ENCODE results near the gene MYO9B.

DNA sequence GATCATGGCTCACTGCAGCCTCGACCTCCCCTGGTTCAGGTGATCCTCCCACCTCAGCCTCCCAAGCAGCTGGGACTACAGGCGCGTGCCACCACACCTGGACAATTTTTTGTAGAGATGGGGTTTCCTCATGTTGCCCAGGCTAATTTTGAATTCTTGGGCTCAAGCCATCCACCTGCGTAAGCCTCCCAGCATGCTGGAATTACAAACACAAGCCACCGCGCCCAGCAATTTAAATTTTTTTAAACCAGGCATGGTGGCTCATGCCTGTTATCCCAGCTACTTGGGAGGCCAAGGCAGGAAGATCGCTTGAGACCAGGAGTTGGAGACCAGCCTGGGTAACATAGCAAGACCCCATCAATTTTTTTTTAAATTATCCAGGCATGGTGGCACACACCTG, 79.7 kb downstream of the MYO9B start:
- TF ChIP-seq POLR2A (IDR thresholded peaks at IDR 0.05; ENCODE audit: borderline replicate concordance, extremely low read depth, insufficient read depth, insufficient read length) (no peak), ZNF274 (IDR thresholded peaks at IDR 0.05; ENCODE audit: low read depth, low read length) (no peak), EZH2 (IDR thresholded peaks at IDR 0.05) (no peak), POLR2AphosphoS5 (IDR thresholded peaks at IDR 0.05; ENCODE audit: low read depth, low read length) (no peak), RAD21 (IDR thresholded peaks at IDR 0.05; ENCODE audit: low read depth) (no peak), JUND (IDR thresholded peaks at IDR 0.05) (no peak)
- TF ChIP-seq, protein P1, sequence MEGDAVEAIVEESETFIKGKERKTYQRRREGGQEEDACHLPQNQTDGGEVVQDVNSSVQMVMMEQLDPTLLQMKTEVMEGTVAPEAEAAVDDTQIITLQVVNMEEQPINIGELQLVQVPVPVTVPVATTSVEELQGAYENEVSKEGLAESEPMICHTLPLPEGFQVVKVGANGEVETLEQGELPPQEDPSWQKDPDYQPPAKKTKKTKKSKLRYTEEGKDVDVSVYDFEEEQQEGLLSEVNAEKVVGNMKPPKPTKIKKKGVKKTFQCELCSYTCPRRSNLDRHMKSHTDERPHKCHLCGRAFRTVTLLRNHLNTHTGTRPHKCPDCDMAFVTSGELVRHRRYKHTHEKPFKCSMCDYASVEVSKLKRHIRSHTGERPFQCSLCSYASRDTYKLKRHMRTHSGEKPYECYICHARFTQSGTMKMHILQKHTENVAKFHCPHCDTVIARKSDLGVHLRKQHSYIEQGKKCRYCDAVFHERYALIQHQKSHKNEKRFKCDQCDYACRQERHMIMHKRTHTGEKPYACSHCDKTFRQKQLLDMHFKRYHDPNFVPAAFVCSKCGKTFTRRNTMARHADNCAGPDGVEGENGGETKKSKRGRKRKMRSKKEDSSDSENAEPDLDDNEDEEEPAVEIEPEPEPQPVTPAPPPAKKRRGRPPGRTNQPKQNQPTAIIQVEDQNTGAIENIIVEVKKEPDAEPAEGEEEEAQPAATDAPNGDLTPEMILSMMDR (IDR thresholded peaks at IDR 0.05 in 2 of 3, conservative IDR thresholded peaks at IDR 0.05 in 1 of 3; ENCODE audit: borderline replicate concordance in 1 of 3, insufficient read depth in 1 of 3, low read depth in 2 of 3, low read length in 2 of 3): no peak

Measured in HCT116 (cell line).